ENCODE measurements around the gene SLC25A29. TPM values are rescaled to one million over a fixed set of nuclear protein-coding genes. Genes with fewer than 3 reads are reported as not detected.

Gene SLC25A29
- total RNA-seq, 4 donors from 2014 or later = 36.4 to 65.4 (median 52.9) TPM

DNA sequence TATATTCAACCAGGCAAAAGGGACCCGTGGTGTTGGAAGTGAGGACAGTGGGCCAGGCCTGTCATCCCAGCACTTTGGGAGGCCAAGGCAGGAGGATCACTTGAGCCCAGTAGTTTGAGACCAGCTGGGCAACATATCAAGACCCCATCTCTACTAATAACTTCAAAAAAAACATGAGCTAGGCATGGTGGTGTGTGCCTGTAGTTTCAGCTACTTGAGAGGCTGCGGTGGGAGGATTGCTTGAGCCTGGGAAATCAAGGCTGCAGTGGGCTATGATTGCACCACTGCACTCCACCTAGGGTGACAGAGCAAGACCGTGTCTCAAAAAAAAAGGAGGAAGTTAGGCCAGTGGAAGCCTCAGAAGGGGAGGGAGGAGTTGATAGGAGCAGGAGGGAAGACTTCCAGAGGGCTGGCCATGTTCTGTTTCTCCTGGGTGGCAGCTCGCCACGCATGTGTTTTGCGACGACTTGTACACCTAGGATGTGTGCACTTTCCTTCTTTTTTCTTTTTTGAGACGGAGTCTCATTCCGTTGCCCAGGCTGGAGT is 10.1 kb downstream of the SLC25A29 start:
- ATAC-seq = no peak
- Histone ChIP-seq H3K27ac (peak overlapping the region in 3 of 4 donors; percentile 77 to 82 (median 78)), H3K27me3 (no peaks in the 10 kb centered on the region), H3K9me3 (no peaks in the 10 kb centered on the region), H3K36me3 (peaks cover 0 to 37% of the 10 kb centered on the region in 2 donors), H3K4me3 (no peak overlapping the region), H3K4me1 (peaks cover 0 to 61% (median 17%) of the 10 kb centered on the region in 3 donors)
- 68% methylated on average over 6 to 8 of the region's 9 CpGs for WGBS, 2 donors (ENCODE audit: low coverage in 1 of 2)
- TF ChIP-seq POLR2AphosphoS5 (IDR thresholded peaks at IDR 0.05) = no peak
- no peak for TF ChIP-seq POLR2A (IDR thresholded peaks at IDR 0.05)
- no peak for TF ChIP-seq EP300 (IDR thresholded peaks at IDR 0.05)

DNA sequence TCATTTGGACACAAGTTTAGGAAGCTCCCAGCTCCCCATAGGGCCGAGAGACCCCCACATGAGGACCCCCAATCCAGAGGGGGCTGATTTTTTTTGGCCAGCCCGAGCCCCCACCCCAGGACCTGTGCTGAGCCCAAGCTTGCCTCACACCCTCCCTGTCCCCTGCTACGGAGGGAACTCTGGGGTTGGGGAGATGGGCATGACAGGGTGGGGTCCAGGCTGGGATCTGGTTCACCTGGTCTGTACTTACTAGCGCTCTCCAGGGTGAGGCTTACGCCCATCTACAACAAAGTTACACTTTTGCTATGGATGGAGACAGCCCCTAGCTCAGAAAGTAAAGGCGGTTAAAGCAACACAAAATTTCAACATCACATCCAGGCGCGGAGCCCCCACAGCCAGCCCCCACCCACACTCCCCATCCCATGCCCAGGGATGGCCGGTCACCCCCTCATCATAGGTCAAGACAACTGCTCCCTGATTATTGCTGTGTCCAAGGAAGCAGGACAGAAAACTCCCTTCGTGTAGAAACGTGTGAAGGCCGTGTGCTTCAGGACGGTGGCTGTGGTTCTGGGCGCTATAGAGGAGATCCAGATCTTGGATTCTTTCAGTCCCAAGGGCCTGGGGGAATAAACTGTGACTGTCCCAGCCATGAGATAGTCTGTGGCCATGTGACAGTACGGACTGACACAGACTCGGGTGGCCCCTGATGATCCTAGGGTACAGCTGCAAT is 10.7 kb downstream of the SLC25A29 start:
- peak overlapping the region in 3 of 4 donors; percentile 5 to 82 (median 77) for H3K27ac ChIP-seq
- ATAC-seq = no peak
- no peaks in the 10 kb centered on the region for H3K27me3 ChIP-seq
- no peak for TF ChIP-seq POLR2A (IDR thresholded peaks at IDR 0.05)
- no peak for TF ChIP-seq POLR2AphosphoS5 (IDR thresholded peaks at IDR 0.05)
- TF ChIP-seq, protein P1, sequence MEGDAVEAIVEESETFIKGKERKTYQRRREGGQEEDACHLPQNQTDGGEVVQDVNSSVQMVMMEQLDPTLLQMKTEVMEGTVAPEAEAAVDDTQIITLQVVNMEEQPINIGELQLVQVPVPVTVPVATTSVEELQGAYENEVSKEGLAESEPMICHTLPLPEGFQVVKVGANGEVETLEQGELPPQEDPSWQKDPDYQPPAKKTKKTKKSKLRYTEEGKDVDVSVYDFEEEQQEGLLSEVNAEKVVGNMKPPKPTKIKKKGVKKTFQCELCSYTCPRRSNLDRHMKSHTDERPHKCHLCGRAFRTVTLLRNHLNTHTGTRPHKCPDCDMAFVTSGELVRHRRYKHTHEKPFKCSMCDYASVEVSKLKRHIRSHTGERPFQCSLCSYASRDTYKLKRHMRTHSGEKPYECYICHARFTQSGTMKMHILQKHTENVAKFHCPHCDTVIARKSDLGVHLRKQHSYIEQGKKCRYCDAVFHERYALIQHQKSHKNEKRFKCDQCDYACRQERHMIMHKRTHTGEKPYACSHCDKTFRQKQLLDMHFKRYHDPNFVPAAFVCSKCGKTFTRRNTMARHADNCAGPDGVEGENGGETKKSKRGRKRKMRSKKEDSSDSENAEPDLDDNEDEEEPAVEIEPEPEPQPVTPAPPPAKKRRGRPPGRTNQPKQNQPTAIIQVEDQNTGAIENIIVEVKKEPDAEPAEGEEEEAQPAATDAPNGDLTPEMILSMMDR (IDR thresholded peaks at IDR 0.05) = no peak
- no peak for TF ChIP-seq EP300 (IDR thresholded peaks at IDR 0.05)
- no peaks in the 10 kb centered on the region for H3K9me3 ChIP-seq
- H3K4me3 ChIP-seq = no peak overlapping the region
- H3K36me3 ChIP-seq = peaks cover 0 to 44% of the 10 kb centered on the region in 2 donors
- WGBS, 2 donors (ENCODE audit: low coverage in 1 of 2) = 93 to 100% methylated on average over 2 of the region's 16 CpGs
- peaks cover 0 to 63% (median 17%) of the 10 kb centered on the region in 3 donors for H3K4me1 ChIP-seq

- H3K27ac ChIP-seq = peak overlapping the region in 2 of 4 donors; percentile 77 to 82
- 83% methylated on average over 1 of the region's 2 CpGs; no CpG with 5 or more reads in 1 of the 2 donors for WGBS, 2 donors (ENCODE audit: low coverage in 1 of 2)
- peaks cover 0 to 68% (median 17%) of the 10 kb centered on the region in 3 donors for H3K4me1 ChIP-seq
- no peak overlapping the region for H3K4me3 ChIP-seq
- no peak for ATAC-seq
- H3K9me3 ChIP-seq = no peaks in the 10 kb centered on the region
- TF ChIP-seq POLR2A (IDR thresholded peaks at IDR 0.05) (no peak), POLR2AphosphoS5 (IDR thresholded peaks at IDR 0.05) (no peak), EP300 (IDR thresholded peaks at IDR 0.05) (no peak)
- TF ChIP-seq, protein P1 (IDR thresholded peaks at IDR 0.05) = no peak
- H3K27me3 ChIP-seq = no peaks in the 10 kb centered on the region
- peaks cover 0 to 49% of the 10 kb centered on the region in 2 donors for H3K36me3 ChIP-seq
Measured at GRCh38 chr14:100294963-100295330, 11.3 kb downstream of the SLC25A29 start.

DNA sequence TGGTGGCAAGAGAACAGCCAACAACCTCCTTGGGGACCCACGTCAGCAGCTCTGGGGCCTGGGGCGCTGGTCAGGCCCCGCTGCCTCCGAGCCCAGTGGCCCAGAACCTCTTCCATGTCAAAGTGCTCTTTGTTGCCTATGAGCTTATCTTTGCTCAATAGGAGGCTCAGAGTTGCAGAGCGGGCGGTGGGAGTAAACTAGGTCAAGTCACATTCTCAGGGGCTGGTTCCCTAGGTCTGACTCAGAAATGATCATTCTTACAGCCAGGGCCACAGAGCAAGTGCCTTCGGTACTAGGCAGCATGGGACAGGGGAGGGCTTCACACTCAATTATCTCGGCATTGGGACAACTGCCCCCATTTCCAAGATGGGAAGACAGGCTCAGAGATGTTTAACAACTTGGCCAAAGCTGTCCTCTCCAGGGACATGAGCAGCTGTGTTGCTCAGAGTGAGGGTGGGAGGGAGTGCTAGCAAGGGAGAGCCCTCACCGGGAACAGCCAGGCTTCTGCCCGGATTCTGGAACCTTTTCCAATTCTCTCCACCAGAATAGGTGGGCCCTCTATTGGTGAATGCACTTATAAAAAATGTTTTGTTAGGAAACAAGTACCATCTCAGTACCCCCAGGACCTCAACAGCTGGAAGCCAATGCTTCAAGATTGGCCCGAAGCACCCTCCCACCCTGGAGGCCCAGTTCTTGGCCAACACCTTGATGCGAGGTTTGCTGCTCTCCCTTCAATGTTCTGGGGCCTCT is 11.9 kb downstream of the SLC25A29 start:
- H3K27ac ChIP-seq = peak overlapping the region in 2 of 4 donors; percentile 77 to 82
- H3K27me3 ChIP-seq = no peaks in the 10 kb centered on the region
- peak; percentile 24 for ATAC-seq
- peaks cover 0 to 50% of the 10 kb centered on the region in 2 donors for H3K36me3 ChIP-seq
- 53 to 82% methylated on average over 2 to 5 of the region's 12 CpGs for WGBS, 2 donors (ENCODE audit: low coverage in 1 of 2)
- no peak overlapping the region for H3K4me3 ChIP-seq
- no peaks in the 10 kb centered on the region for H3K9me3 ChIP-seq
- peaks cover 0 to 65% (median 17%) of the 10 kb centered on the region in 3 donors for H3K4me1 ChIP-seq
- TF ChIP-seq POLR2AphosphoS5 (IDR thresholded peaks at IDR 0.05) = no peak
- TF ChIP-seq, protein P1 (IDR thresholded peaks at IDR 0.05) = no peak
- no peak for TF ChIP-seq POLR2A (IDR thresholded peaks at IDR 0.05)
- TF ChIP-seq EP300 (IDR thresholded peaks at IDR 0.05) = no peak

- no peak for ATAC-seq
- no peak overlapping the region for H3K4me3 ChIP-seq
- H3K4me1 ChIP-seq = peaks cover 0 to 67% (median 17%) of the 10 kb centered on the region in 3 donors
- H3K9me3 ChIP-seq = no peaks in the 10 kb centered on the region
- H3K27ac ChIP-seq = peak overlapping the region in 2 of 4 donors; percentile 77 to 82
- 65 to 68% methylated on average over 6 of the region's 14 CpGs for WGBS, 2 donors (ENCODE audit: low coverage in 1 of 2)
- no peaks in the 10 kb centered on the region for H3K27me3 ChIP-seq
- H3K36me3 ChIP-seq = peaks cover 0 to 51% of the 10 kb centered on the region in 2 donors
- TF ChIP-seq POLR2AphosphoS5 (IDR thresholded peaks at IDR 0.05) (no peak), EP300 (IDR thresholded peaks at IDR 0.05) (no peak), POLR2A (IDR thresholded peaks at IDR 0.05) (no peak)
- TF ChIP-seq, protein P1 (IDR thresholded peaks at IDR 0.05) = no peak
Measured at GRCh38 chr14:100293497-100294212, 12.6 kb downstream of the SLC25A29 start.

Measured in gastroesophageal sphincter (tissue), 4 donors.